Measurements from ENCODE around the gene SCFD2.

DNA sequence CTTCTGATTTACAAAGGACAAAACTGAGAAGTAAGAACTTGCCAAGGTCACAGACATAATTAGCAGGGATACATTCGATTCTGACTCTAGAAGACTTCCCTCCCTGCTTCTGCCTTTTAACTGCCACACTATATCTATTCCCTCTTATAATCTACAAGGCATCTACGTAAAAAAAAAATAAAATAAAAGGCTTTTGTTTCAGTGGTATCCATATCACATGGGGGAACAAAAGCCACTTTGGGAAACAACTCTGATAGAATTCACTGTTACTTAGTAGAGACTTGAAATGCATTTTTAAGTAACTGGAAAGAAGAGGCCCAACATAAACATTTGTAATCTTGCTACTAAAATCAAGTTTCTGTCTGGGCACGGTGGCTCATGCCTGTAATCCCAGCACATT is 247.2 kb downstream of the SCFD2 start:
- TF ChIP-seq, protein P1, sequence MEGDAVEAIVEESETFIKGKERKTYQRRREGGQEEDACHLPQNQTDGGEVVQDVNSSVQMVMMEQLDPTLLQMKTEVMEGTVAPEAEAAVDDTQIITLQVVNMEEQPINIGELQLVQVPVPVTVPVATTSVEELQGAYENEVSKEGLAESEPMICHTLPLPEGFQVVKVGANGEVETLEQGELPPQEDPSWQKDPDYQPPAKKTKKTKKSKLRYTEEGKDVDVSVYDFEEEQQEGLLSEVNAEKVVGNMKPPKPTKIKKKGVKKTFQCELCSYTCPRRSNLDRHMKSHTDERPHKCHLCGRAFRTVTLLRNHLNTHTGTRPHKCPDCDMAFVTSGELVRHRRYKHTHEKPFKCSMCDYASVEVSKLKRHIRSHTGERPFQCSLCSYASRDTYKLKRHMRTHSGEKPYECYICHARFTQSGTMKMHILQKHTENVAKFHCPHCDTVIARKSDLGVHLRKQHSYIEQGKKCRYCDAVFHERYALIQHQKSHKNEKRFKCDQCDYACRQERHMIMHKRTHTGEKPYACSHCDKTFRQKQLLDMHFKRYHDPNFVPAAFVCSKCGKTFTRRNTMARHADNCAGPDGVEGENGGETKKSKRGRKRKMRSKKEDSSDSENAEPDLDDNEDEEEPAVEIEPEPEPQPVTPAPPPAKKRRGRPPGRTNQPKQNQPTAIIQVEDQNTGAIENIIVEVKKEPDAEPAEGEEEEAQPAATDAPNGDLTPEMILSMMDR (IDR thresholded peaks at IDR 0.05; ENCODE audit: low read length): no peak
- TF ChIP-seq EZH2 (IDR thresholded peaks at IDR 0.05; ENCODE audit: borderline replicate concordance, low read length): no peak
